ENCODE results near the gene SEPTIN1.
"Not testable (repeated sequence)": the region's sequence is repeated elsewhere in the genome, so short reads cannot be mapped to it uniquely, and the experiment has no call there.

SEPTIN1 gene

DNA sequence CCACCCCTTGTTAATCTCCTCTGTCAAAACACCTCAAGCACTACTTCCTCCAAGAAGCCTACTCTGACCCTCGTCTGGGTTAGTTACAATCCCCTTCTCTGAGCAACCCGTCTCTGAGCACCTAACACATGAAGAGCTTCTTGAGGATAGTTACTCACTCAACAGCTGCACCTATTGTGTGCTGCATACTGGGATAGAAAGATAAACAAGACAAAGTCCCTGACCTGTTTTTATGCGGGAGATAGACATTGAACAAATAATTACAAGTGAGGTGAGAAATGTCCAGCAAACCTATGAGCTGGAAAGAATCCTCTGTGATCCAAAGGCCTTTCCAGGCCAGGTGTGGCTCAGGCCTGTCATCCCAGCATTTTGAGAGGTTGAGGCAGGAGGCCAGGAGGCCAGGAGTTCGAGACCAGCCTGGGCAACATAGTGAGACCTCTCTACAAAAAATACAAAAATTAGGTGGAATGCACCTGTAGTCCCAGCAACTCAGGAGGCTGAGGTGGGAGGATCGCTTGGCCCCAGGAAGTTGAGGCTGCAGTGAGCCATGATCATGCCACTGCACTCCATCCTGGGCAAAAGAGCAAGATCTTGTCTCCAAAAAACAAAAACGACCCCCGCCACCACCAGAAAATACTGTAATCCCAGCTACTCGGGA, 19.5 kb upstream of the SEPTIN1 start:
- no peak for DNase-seq (ENCODE audit: low read depth)

GRCh38 chr16:30399435-30400186, 17.2 kb upstream of the SEPTIN1 start:
- no peak for DNase-seq (ENCODE audit: low read depth)

DNA sequence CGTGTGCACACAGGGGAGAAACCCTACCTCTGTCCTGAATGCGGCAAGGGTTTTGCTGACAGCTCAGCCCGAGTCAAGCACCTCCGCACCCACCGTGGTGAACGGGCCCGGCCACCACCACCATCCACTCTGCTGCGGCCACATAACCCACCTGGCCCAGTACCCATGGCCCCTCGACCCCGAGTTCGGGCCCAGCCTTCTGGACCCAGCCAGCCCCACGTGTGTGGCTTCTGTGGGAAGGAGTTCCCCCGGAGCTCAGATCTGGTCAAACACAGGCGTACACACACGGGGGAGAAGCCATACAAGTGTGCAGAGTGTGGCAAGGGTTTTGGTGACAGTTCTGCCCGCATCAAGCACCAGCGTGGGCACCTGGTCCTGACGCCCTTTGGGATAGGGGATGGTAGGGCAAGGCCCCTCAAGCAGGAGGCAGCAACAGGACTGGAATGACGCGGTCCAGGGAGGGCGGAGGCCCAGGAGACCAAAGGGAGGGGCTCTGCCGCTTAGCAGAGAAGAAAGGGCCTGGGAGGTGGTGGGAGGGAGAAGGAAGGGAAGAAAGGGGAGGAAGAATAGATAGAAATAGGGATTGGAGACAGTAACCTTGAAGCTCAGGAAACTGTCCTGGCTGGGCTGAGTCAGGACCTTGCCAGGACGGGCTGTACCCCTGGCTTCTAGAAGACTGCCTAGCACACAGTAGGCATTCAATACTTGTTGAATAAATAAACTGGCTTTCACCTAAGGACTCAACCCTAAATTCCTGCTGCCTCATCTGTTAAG, 16.5 kb upstream of the SEPTIN1 start:
- DNase-seq (ENCODE audit: low read depth): no peak

GRCh38 chr16:30397776-30398660, 15.7 kb upstream of the SEPTIN1 start:
- DNase-seq (ENCODE audit: low read depth): no peak

DNA sequence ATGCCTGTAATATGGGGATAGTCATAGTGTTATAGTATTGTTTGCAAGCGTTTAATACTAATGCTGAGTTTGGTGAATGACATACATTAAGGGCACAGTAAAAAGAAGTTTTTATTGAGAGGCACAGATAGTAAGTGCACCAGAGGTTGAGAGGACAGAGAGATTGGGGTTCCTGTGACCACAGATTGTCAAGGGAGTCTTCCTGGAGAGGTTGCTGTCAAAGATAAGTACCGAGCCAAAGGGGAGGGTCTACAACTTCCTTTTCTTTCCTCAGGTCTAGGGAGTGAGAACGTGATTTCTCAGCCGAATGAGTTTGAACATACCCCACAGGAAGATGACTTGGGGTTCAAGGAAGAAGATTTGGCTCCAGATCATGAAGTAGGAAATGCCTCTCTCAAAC, 14.7 kb upstream of the SEPTIN1 start:
- DNase-seq (ENCODE audit: low read depth): no peak

DNA sequence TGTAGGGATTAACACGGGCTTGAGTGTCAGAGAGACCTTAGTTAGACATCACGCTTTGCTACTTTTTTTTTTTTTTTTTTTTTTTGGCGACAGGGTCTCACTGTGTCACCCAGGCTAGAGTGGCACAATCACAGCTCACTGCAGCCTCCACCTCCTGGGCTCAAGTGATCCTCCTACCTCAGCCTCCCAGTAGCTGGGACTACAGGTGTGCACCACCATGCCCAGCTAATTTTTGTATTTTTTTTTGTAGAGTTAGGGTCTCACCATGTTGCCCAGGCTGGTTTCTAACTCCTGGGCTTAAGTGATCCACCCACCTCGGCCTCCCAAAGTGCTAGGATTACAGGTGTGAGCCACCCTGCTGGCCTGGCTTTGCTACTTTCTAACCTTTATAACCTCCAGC, 14.3 kb upstream of the SEPTIN1 start:
- DNase-seq (ENCODE audit: low read depth): not testable (repeated sequence)

DNA sequence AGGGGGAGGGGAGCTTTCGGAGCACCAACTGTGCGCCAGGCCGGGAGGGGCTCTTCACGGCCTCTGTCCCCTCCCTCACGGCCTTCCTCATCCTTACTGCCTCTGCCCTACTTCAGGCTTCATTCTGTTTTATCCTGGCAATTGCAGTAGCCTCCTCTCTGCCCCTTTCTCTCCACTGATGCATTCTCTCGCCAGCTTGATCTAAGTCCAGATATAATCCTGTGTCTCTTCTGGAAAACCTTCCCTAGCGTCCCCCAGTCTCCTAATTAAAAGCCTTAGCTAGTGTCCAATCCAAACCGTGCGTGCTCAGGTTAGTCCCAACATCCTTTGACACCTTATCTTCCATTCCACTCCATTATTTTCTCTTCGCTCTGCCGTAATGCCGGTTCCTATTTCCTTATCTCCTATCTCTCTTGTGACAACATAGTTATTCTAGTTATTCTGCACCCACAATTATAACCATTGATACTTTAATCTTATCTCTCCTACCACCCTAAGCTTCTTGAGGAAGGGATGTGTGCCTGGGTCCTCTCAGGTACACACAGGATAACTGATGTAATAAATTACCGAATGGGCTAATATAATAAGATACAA, 13.7 kb upstream of the SEPTIN1 start:
- DNase-seq (ENCODE audit: low read depth): no peak

DNA sequence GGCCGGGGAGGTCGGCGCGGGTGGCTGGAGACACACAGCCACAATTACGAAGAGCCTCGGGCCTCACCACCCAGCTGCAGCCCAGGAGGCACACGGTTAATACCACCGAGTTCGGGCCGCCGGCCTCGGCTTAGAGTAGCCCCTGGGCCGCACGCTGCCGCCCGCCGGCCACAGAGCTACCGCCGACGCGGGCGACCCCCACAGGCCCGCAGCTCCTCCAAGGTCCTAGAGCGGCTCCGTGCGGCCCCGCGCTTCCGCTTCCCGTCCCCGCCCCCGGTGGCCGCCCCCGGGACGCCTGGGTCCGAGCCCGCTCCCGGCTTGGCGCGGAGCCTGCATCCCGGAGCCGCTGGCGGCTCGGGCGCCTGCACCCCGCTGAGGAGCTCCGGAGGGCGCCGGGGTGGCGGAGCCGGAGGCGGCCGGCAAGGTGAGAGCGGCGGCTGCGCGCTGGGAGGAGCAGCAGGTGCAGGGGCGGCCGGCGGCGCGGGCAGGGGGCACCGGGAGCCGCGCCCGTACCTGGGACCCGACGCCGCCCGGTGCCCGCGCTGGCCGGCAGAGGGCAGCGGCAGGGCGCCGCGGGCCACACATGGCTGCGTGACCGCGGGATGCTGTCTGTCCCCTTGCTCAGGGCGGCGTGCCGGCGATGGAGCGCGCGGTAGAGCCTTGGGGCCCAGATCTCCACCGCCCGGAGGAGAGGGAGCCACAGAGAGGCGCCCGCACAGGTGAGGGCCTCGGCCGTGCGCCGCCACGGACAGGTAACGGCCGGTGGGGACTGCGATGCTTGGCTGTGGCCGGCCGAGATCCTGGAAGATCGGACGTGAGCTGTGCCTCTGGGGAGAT, 13.0 kb upstream of the SEPTIN1 start, which contains the start of gene ZNF48:
ZNF48 (plus strand) TSS at position 266 of the 837 bp plus-strand sequence; CDS start at position 641, 375 bp downstream.
- peak; percentile 75 for DNase-seq (ENCODE audit: low read depth)

DNA sequence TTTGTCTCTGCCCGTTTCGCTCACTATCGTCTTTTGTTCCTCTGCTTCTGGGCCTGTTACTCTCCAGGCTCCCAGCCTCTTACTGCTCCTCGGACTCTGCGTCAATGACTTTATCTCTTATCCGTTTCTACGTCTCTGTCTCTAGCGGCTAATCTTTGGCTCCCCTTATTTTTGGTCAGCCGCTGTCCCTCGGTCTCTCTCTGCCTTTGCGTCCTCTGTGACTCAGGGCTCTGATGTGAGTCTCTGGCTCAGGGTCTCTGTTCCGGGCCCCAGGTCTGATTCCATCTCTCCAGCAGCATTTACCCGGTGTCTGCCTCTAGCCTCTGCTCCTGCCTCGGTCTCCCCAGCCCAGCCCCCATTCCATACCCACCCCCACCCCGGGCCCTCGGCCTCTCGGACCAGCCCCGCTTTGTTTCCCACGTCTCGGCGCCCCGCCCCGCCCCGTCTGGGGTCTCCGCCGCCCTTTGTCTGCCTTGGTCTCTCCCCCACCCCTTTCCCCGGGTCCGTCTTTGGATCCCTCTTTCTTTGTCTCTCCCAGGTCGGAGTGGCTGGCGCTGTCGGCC, 12.3 kb upstream of the SEPTIN1 start:
- DNase-seq (ENCODE audit: low read depth): no peak

- no peak for DNase-seq (ENCODE audit: low read depth)
Measured at GRCh38 chr16:30383521-30383920, 1.2 kb upstream of the SEPTIN1 start.

GRCh38 chr16:30381291-30382041, 895 bp downstream of the SEPTIN1 start:
- no peak for DNase-seq (ENCODE audit: low read depth)

GRCh38 chr16:30380803-30381208, 1.6 kb downstream of the SEPTIN1 start:
- DNase-seq (ENCODE audit: low read depth): no peak

GRCh38 chr16:30380072-30380802, 2.1 kb downstream of the SEPTIN1 start:
- DNase-seq (ENCODE audit: low read depth): no peak

- DNase-seq (ENCODE audit: low read depth): no peak
Measured at GRCh38 chr16:30379158-30379783, 3.1 kb downstream of the SEPTIN1 start.

- DNase-seq (ENCODE audit: low read depth): peak; percentile 96
Measured at GRCh38 chr16:30378236-30379157, 3.9 kb downstream of the SEPTIN1 start.

DNA sequence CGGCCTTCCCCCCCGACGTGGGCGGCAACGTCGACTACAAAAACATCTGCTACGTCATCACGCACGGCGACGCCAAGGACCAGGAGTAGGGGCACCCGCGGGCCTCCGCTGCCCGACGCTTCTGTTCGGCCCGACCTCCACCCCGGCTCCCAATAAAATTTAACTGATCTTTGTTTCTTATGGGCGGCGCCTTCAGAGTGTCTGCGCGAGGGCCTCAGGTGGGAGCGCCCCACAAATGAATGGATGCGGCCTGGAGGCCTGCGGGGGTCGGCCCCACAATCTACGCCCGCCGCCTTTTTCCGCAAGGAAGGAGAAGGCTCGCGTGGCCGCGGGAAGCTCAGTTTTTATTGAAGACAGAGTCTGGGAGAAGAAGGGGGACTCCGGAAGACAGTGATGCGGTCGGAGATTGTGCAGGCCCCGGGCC, 4.5 kb downstream of the SEPTIN1 start:
- peak; percentile 80 for DNase-seq (ENCODE audit: low read depth)
